Measurements from ENCODE around the gene RCAN3. TPM values are rescaled to one million over a fixed set of nuclear protein-coding genes. Genes with fewer than 3 reads are reported as not detected.

The RCAN3 gene
- total RNA-seq, 1 donor from 2014 or later = 4.9 TPM

DNA sequence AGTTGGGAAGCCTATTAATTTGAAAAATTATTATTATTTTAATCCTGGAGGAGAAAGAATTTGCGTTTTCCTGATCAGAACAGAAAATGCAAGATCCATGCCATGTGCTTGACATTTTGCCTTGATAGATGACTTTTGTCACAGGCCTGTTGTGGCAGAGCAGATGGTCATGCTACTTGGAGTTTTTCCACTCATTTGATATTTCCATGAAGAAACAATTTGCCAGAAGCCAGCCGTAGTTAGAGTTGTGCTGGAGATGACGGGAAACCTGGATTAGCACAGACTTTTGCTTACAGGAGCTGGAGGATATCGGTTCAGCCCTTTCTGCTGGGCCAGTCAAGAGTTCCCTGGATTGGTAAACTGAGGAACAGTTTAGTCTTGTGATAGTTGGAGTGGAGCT is 3.2 kb downstream of the RCAN3 start:
- Histone ChIP-seq H3K36me3 (no peaks in the 10 kb centered on the region), H3K4me1 (peaks cover 26% of the 10 kb centered on the region), H3K4me3 (no peak overlapping the region), H3K27me3 (ENCODE audit: low read depth) (no peaks in the 10 kb centered on the region), H3K27ac (replicated peaks) (no peak overlapping the region), H3K9me3 (replicated peaks) (no peaks in the 10 kb centered on the region)
- TF ChIP-seq, protein P1, sequence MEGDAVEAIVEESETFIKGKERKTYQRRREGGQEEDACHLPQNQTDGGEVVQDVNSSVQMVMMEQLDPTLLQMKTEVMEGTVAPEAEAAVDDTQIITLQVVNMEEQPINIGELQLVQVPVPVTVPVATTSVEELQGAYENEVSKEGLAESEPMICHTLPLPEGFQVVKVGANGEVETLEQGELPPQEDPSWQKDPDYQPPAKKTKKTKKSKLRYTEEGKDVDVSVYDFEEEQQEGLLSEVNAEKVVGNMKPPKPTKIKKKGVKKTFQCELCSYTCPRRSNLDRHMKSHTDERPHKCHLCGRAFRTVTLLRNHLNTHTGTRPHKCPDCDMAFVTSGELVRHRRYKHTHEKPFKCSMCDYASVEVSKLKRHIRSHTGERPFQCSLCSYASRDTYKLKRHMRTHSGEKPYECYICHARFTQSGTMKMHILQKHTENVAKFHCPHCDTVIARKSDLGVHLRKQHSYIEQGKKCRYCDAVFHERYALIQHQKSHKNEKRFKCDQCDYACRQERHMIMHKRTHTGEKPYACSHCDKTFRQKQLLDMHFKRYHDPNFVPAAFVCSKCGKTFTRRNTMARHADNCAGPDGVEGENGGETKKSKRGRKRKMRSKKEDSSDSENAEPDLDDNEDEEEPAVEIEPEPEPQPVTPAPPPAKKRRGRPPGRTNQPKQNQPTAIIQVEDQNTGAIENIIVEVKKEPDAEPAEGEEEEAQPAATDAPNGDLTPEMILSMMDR (IDR thresholded peaks at IDR 0.05; ENCODE audit: borderline replicate concordance) = no peak
- no peak for DNase-seq
- intact Hi-C loops (cut with micrococcal nuclease) = loop anchor here (10.0 kb wide), 1 partner anchor 101 kb away; no protein-coding TSS in a partner anchor

DNA sequence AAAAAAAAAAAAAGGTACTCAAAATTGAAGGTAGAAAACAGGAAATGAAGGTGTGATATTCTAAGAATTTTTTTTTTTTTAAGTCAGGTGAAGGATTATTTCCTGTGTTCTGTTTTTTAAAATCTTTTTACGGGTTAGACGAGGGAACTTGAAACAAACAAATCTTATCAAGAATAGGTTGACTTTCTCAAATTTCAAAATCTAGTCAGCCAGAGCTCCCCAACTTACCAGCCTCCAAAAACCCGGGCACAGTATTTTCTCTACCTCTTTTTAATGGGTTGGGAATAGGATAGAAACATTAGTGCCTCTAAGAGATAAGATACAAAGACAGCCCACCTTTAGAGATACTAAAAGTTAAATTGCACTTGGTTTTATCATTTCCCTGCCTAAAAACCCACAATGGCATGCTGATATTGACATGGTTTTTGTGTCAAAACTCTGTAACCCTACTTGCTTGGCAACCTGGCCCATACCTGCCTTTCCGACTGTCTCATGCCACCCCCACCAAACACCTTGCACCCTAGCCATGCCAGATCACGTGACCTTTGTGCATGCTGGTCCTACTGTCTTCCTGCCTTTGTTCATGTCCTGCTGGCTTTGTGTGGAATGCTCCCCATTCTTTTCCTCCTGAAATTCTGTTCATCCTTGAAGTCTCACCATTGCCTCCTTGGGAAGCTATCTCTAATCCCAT is 4.2 kb downstream of the RCAN3 start:
- Histone ChIP-seq H3K4me3 (no peak overlapping the region), H3K9me3 (replicated peaks) (no peaks in the 10 kb centered on the region), H3K36me3 (no peaks in the 10 kb centered on the region), H3K4me1 (peaks cover 18% of the 10 kb centered on the region), H3K27ac (replicated peaks) (no peak overlapping the region), H3K27me3 (ENCODE audit: low read depth) (no peaks in the 10 kb centered on the region)
- intact Hi-C loops (cut with micrococcal nuclease) = loop anchor here (10.0 kb wide), 1 partner anchor 102 kb away; no protein-coding TSS in a partner anchor
- no peak for DNase-seq
- TF ChIP-seq, protein P1 (IDR thresholded peaks at IDR 0.05; ENCODE audit: borderline replicate concordance) = no peak

DNA sequence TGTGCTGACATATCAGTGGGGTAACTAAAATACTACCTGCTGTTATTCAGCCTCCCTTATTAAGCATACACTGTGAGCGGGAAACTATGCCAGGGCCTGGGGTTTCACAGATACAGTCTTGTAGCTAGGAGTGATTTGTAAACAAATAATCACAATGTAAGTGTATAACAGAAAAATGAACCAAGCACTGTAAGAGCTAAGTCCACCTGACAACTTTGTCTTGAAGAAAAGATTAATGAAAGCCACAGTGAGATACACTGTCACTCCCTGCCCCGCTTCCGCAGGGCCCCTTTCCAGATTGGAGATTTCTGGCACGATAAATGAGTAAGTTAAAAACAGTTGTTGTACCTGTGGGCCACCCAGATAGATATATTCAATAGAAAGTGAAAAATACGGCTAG is 4.8 kb downstream of the RCAN3 start:
- TF ChIP-seq, protein P1 (IDR thresholded peaks at IDR 0.05; ENCODE audit: borderline replicate concordance) = no peak
- intact Hi-C loops (cut with micrococcal nuclease) = loop anchor here (10.0 kb wide), 1 partner anchor 103 kb away; no protein-coding TSS in a partner anchor
- Histone ChIP-seq H3K4me1 (peaks cover 14% of the 10 kb centered on the region), H3K27ac (replicated peaks) (no peak overlapping the region), H3K27me3 (ENCODE audit: low read depth) (no peaks in the 10 kb centered on the region), H3K4me3 (no peak overlapping the region), H3K9me3 (replicated peaks) (no peaks in the 10 kb centered on the region), H3K36me3 (no peaks in the 10 kb centered on the region)
- no peak for DNase-seq

DNA sequence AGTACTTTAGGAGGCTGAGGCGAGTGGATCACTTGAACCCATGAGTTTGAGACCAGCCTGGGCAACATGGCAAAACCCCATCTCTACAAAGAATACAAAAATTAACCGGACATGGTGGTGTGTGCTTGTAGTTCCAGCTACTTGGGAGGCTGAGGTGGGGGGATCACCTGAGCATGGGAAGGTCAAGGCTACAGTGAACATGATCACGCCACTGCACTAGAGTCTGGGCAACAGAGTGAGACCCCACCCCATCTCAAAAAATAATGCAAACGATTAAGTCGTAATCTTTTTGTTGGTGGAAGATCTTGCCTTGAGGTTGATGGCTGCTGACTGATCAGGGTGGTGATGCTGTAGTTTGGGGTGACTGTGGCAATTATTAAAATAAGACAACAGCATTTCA is 6.3 kb downstream of the RCAN3 start:
- intact Hi-C loops (cut with micrococcal nuclease) = loop anchor here (10.0 kb wide), 1 partner anchor 104 kb away; no protein-coding TSS in a partner anchor
- Histone ChIP-seq H3K27ac (replicated peaks) (no peak overlapping the region), H3K9me3 (replicated peaks) (no peaks in the 10 kb centered on the region), H3K36me3 (no peaks in the 10 kb centered on the region), H3K27me3 (ENCODE audit: low read depth) (no peaks in the 10 kb centered on the region), H3K4me1 (peaks cover 5% of the 10 kb centered on the region), H3K4me3 (no peak overlapping the region)
- no peak for DNase-seq
- TF ChIP-seq, protein P1 (IDR thresholded peaks at IDR 0.05; ENCODE audit: borderline replicate concordance) = no peak

DNA sequence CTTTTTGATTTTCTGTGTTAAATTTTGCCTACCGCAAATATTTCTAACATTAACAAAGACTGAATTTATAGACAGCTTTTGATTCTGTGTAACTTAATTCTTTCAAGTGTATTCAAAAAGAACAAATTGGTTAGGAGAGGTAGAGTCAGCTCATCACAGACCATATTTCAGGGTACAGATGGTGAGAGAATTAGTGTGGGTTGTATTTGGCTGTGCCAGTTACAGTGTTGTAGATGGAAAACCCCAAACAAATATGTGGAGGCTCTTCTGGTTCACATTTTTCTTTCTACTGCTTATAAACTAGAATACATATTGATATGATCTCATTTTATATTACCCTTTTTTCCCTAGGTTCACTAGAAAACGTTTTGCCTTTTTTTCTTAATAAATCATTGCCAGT is 11.1 kb downstream of the RCAN3 start:
- Histone ChIP-seq H3K27ac (replicated peaks) (no peak overlapping the region), H3K9me3 (replicated peaks) (no peaks in the 10 kb centered on the region), H3K27me3 (ENCODE audit: low read depth) (no peaks in the 10 kb centered on the region), H3K36me3 (peaks cover 5% of the 10 kb centered on the region), H3K4me1 (no peaks in the 10 kb centered on the region), H3K4me3 (no peak overlapping the region)
- TF ChIP-seq, protein P1 (IDR thresholded peaks at IDR 0.05; ENCODE audit: borderline replicate concordance) = no peak
- intact Hi-C loops (cut with micrococcal nuclease) = no loop called here
- no peak for DNase-seq
